CD4-positive, alpha-beta T cell (primary cell): ENCODE measurements around the gene ATAD2B. TPM values are rescaled to one million over a fixed set of nuclear protein-coding genes. Genes with fewer than 3 reads are reported as not detected.

Experiments
- ATAC-seq: fragments of 200-7000 bp; cut with Tn5 transposase; one replicate; pipeline ENCODE4 v1.10.0; 2022; ENCODE audit warnings: mild to moderate bottlenecking; ENCODE audit not compliant: poor library complexity
- CTCF ChIA-PET: fragments of 350-600 bp; sonication (Branson Sonifier 250); formaldehyde crosslinking; loops from one replicate; lab custom pipeline; 2021; ENCODE audit warnings: antibody characterized with exemption, inconsistent platforms; lab: Charles Lee
- POLR2A ChIA-PET: fragments of 350-600 bp; sonication (Branson Sonifier 250); formaldehyde crosslinking; loops from one replicate; lab custom pipeline; 2021; ENCODE audit warnings: antibody characterized with exemption, inconsistent platforms; lab: Charles Lee
- DNase-seq, 14 experiments: peaks; one replicate each; pipeline ENCODE4 v3.0.0-alpha.2; 2013 to 2020; ENCODE audit warnings: mixed read lengths in 2 of 14
- H3K27ac ChIP-seq, 2 donors: one replicate each; pipeline versions ENCODE4 v1.5.1 to v1.7.0; 2013; ENCODE audit warnings: low read length in 2 of 2, low read depth in 1 of 2, mild to moderate bottlenecking in 1 of 2
- H3K27me3 ChIP-seq, 2 experiments: 1 replicate in 1 of 2; 2 replicates in 1 of 2; pipeline versions ENCODE4 v1.6.1 to v1.7.0; 2013; ENCODE audit warnings: low read length in 2 of 2, control low read depth in 1 of 2, mild to moderate bottlenecking in 1 of 2, moderate library complexity in 1 of 2; ENCODE audit not compliant: insufficient read depth in 2 of 2, control insufficient read depth in 1 of 2
- H3K36me3 ChIP-seq: one replicate; pipeline ENCODE4 v1.6.1; 2013; ENCODE audit warnings: low read length, control low read depth; ENCODE audit not compliant: insufficient read depth
- H3K4me1 ChIP-seq: one replicate; pipeline ENCODE4 v1.6.1; 2013; ENCODE audit warnings: low read length, control low read depth; ENCODE audit not compliant: insufficient read depth
- H3K4me3 ChIP-seq: one replicate; pipeline ENCODE4 v1.5.1; 2013; ENCODE audit warnings: mild to moderate bottlenecking, low read length, moderate library complexity
- H3K9me3 ChIP-seq, 2 experiments: 1 replicate in 1 of 2; 2 replicates in 1 of 2; pipeline versions ENCODE4 v1.6.1 to v1.7.0; 2013; ENCODE audit warnings: low read length in 2 of 2, mild to moderate bottlenecking in 2 of 2, control low read depth in 1 of 2, moderate library complexity in 1 of 2; ENCODE audit not compliant: control insufficient read depth in 1 of 2, insufficient read depth in 1 of 2
- H3K27ac Mint-ChIP-seq: one replicate; pipeline ENCODE4 v1.8.0; 2020; ENCODE audit warnings: mixed read lengths
- H3K27me3 Mint-ChIP-seq: one replicate; pipeline ENCODE4 v1.8.0; 2021; ENCODE audit warnings: mixed read lengths
- H3K36me3 Mint-ChIP-seq: one replicate; pipeline ENCODE4 v1.8.0; 2021; ENCODE audit warnings: low read depth, mixed read lengths
- H3K4me1 Mint-ChIP-seq: one replicate; pipeline ENCODE4 v1.8.0; 2021; ENCODE audit warnings: low read depth, mixed read lengths
- H3K4me3 Mint-ChIP-seq: one replicate; pipeline ENCODE4 v1.8.0; 2020; ENCODE audit warnings: mild to moderate bottlenecking, mixed read lengths
- H3K9me3 Mint-ChIP-seq: one replicate; pipeline ENCODE4 v1.8.0; 2020; ENCODE audit warnings: mixed read lengths
- CTCF ChIP-seq: fragments of 200-600 bp; IDR thresholded peaks from one replicate; pipeline ENCODE4 v1.8.0; 2022; ENCODE audit warnings: antibody characterized with exemption, mild to moderate bottlenecking
- intact Hi-C, 2 experiments: fragments of 100-400 bp; cut with DNase I in 1 of 2; cut with micrococcal nuclease in 1 of 2; formaldehyde crosslinking; loops; one replicate each; pipeline versions ENCODE4 v1.15.1 to v1.9.0; 2023 to 2025; cut with DNase I, micrococcal nuclease
- total RNA-seq, 174 experiments: library from RNA in 2 of 174; stranded (reverse) in 2 of 174; gene quantifications; one replicate each; pipeline ENCODE4 v1.2.3 and lab custom pipeline; 2021 to 2026

Gene ATAD2B
- total RNA-seq, 2 experiments from 2014 or later: 30.7 to 35.4 TPM

GRCh38 chr2:23769364-23769763, 157.6 kb downstream of the ATAD2B start:
- no peaks in the 10 kb centered on the region for H3K4me1 Mint-ChIP-seq
- CTCF ChIA-PET: interaction anchor here (0.7 kb wide), 1 partner anchor 19 kb away, joined by 3 read pairs; no protein-coding TSS in a partner anchor
- no peak overlapping the region for H3K4me3 ChIP-seq

GRCh38 chr2:23767876-23768621, 158.9 kb downstream of the ATAD2B start:
- Mint-ChIP-seq H3K27me3 (no peaks in the 10 kb centered on the region), H3K4me1 (peaks cover under 1% of the 10 kb centered on the region), H3K9me3 (peaks cover 2% of the 10 kb centered on the region), H3K36me3 (peaks cover 74% of the 10 kb centered on the region), H3K27ac (no peak overlapping the region), H3K4me3 (no peak overlapping the region)
- no peak for DNase-seq
- no peak for ATAC-seq
- Histone ChIP-seq H3K36me3 (peaks cover 37% of the 10 kb centered on the region), H3K27ac (no peak overlapping the region), H3K4me1 (no peaks in the 10 kb centered on the region), H3K9me3 (no peaks in the 10 kb centered on the region), H3K27me3 (no peaks in the 10 kb centered on the region), H3K4me3 (no peak overlapping the region)
- ChIA-PET CTCF (no interaction called here), POLR2A (no interaction called here)
- TF ChIP-seq CTCF: no peak
- intact Hi-C loops: no loop called here

More at GRCh38 chr2:23769364-23769763, 157.6 kb downstream of the ATAD2B start:
- Mint-ChIP-seq H3K4me3 (no peak overlapping the region), H3K27me3 (no peaks in the 10 kb centered on the region), H3K27ac (no peak overlapping the region), H3K9me3 (peaks cover 2% of the 10 kb centered on the region), H3K36me3 (peaks cover 77% of the 10 kb centered on the region)
- Histone ChIP-seq H3K27me3 (no peaks in the 10 kb centered on the region), H3K27ac (no peak overlapping the region), H3K9me3 (no peaks in the 10 kb centered on the region), H3K4me1 (no peaks in the 10 kb centered on the region), H3K36me3 (peaks cover 44% of the 10 kb centered on the region)
- no peak for TF ChIP-seq CTCF
- intact Hi-C loops: no loop called here
- POLR2A ChIA-PET: no interaction called here
- DNase-seq (no peak), ATAC-seq (no peak)

GRCh38 chr2:23762141-23762540, 164.8 kb downstream of the ATAD2B start:
- TF ChIP-seq CTCF: no peak
- DNase-seq: no peak
- no peaks in the 10 kb centered on the region for H3K9me3 ChIP-seq
- Mint-ChIP-seq H3K4me1 (peaks cover 19% of the 10 kb centered on the region), H3K9me3 (no peaks in the 10 kb centered on the region), H3K27ac (peak overlapping the region; percentile 73), H3K4me3 (no peak overlapping the region), H3K27me3 (no peaks in the 10 kb centered on the region), H3K36me3 (peaks cover 68% of the 10 kb centered on the region)
- POLR2A ChIA-PET: no interaction called here
- CTCF ChIA-PET: no interaction called here
- H3K4me1 ChIP-seq: no peaks in the 10 kb centered on the region
- ATAC-seq: no peak
- H3K36me3 ChIP-seq: peaks cover 32% of the 10 kb centered on the region
- H3K27me3 ChIP-seq: no peaks in the 10 kb centered on the region
- no peak overlapping the region for H3K27ac ChIP-seq
- no peak overlapping the region for H3K4me3 ChIP-seq
- intact Hi-C loops: no loop called here
